Urinary bladder (tissue), 4 donors: ENCODE data around the gene CNNM1. TPM values are rescaled to one million over a fixed set of nuclear protein-coding genes. Genes with fewer than 3 reads are reported as not detected.

ENCODE experiments used
- DNase-seq: peaks from one replicate; pipeline ENCODE4 v3.0.0-alpha.2; 2015; ENCODE audit errors: extremely low spot score
- H3K27ac ChIP-seq: one replicate; pipeline ENCODE4 v1.5.1; 2013; ENCODE audit warnings: low read depth, mild to moderate bottlenecking, moderate library complexity
- H3K36me3 ChIP-seq: one replicate; pipeline ENCODE4 v1.6.1; 2013; ENCODE audit warnings: mild to moderate bottlenecking, moderate library complexity; ENCODE audit not compliant: insufficient read depth
- H3K4me1 ChIP-seq: one replicate; pipeline ENCODE4 v1.6.1; 2013; ENCODE audit warnings: mild to moderate bottlenecking, moderate library complexity; ENCODE audit not compliant: insufficient read depth
- H3K4me3 ChIP-seq: one replicate; pipeline ENCODE4 v1.5.1; 2013; ENCODE audit warnings: low read depth, low read length
- WGBS: extraction: QIAGEN DNeasy Blood & Tissue Kit; methylation state at CpG from one replicate; pipeline ENCODE4 v1.1.7; 2013; 5-methylcytosine and 5-hydroxymethylcytosine counted together
- polyA plus RNA-seq: library from polyadenylated mRNA; stranded (reverse); fragments of 200-250 nt; gene quantifications from one replicate; pipeline ENCODE4 v1.2.3, GENCODE V29; 2013
- total RNA-seq: library from RNA; depleted of rRNA; stranded (reverse); fragments of >200 nt; gene quantifications from one replicate; pipeline ENCODE4 v1.2.3, GENCODE V29; 2014
- donor health status: healthy with polysubstance abuse.
- donor health status: healthy.

CNNM1 gene
- total and polyA plus RNA-seq, 2 donors = 1.6 to 2.3 TPM

GRCh38 chr10:99438890-99439289, 109.7 kb downstream of the CNNM1 start:
- WGBS = 94% methylated on average over 2 of the region's 2 CpGs
- H3K4me1 ChIP-seq = no peaks in the 10 kb centered on the region
- no peak overlapping the region for H3K4me3 ChIP-seq
- no peaks in the 10 kb centered on the region for H3K36me3 ChIP-seq
- DNase-seq = no peak
- H3K27ac ChIP-seq = no peak overlapping the region

- H3K4me1 ChIP-seq = no peaks in the 10 kb centered on the region
- H3K27ac ChIP-seq = no peak overlapping the region
- WGBS = 81% methylated on average over 5 of the region's 5 CpGs
- no peaks in the 10 kb centered on the region for H3K36me3 ChIP-seq
- DNase-seq = no peak
- H3K4me3 ChIP-seq = no peak overlapping the region
These were observed 113.2 kb downstream of the CNNM1 start for GRCh38 chr10:99442394-99442793.

GRCh38 chr10:99443500-99443899, 114.3 kb downstream of the CNNM1 start:
- no peak overlapping the region for H3K27ac ChIP-seq
- H3K4me1 ChIP-seq = no peaks in the 10 kb centered on the region
- no peak for DNase-seq
- H3K4me3 ChIP-seq = no peak overlapping the region
- WGBS = 67% methylated on average over 3 of the region's 3 CpGs
- no peaks in the 10 kb centered on the region for H3K36me3 ChIP-seq

Other genes starting within 250 kb of the CNNM1 start
- 48.1 TPM for gene HPSE2, start 93.5 kb upstream of the CNNM1 start, total RNA-seq
- 46.3 TPM for gene HPSE2, start 93.5 kb upstream of the CNNM1 start, polyA plus RNA-seq
- 11.6 TPM for gene GOT1, start 101.3 kb downstream of the CNNM1 start, total RNA-seq
- 23.2 TPM for gene GOT1, start 101.3 kb downstream of the CNNM1 start, polyA plus RNA-seq
- gene NKX2-3, start 203.6 kb downstream of the CNNM1 start, total RNA-seq = 0.11 TPM
- not detected for gene NKX2-3, start 203.6 kb downstream of the CNNM1 start, polyA plus RNA-seq